Measurements from ENCODE around the gene PRKN. TPM values are rescaled to one million over a fixed set of nuclear protein-coding genes. Genes with fewer than 3 reads are reported as not detected.

Gene PRKN
- total RNA-seq, 2 donors from 2014 or later: 7.6 to 7.9 TPM

- intact Hi-C loops (cut with DNase I): no loop called here
- DNase-seq (ENCODE audit: low spot score): no peak
Measured at GRCh38 chr6:161435748-161436070, 1291.9 kb downstream of the PRKN start.

GRCh38 chr6:161434921-161435747 is 1292.4 kb downstream of the PRKN start:
- DNase-seq (ENCODE audit: low spot score): no peak
- intact Hi-C loops (cut with DNase I): no loop called here

GRCh38 chr6:161434350-161434749 is 1293.2 kb downstream of the PRKN start:
- intact Hi-C loops (cut with DNase I): no loop called here
- no peak for DNase-seq (ENCODE audit: low spot score)

- intact Hi-C loops (cut with DNase I): no loop called here
- DNase-seq (ENCODE audit: low spot score): no peak
Measured at GRCh38 chr6:161432546-161432945, 1295.0 kb downstream of the PRKN start.

- intact Hi-C loops (cut with DNase I): no loop called here
- no peak for DNase-seq (ENCODE audit: low spot score)
Measured at GRCh38 chr6:161429921-161430490, 1297.6 kb downstream of the PRKN start.

GRCh38 chr6:161424421-161424820 is 1303.1 kb downstream of the PRKN start:
- intact Hi-C loops (cut with DNase I): no loop called here
- no peak for DNase-seq (ENCODE audit: low spot score)

GRCh38 chr6:161422710-161423680 is 1304.6 kb downstream of the PRKN start:
- intact Hi-C loops (cut with DNase I): no loop called here
- DNase-seq (ENCODE audit: low spot score): no peak

- no peak for DNase-seq (ENCODE audit: low spot score)
- intact Hi-C loops (cut with DNase I): loop anchor here (10.0 kb wide), 2 partner anchors 186 to 276 kb away; no protein-coding TSS in a partner anchor
Measured at GRCh38 chr6:161418463-161418945, 1309.1 kb downstream of the PRKN start.

GRCh38 chr6:161417717-161418462 is 1309.7 kb downstream of the PRKN start:
- no peak for DNase-seq (ENCODE audit: low spot score)
- intact Hi-C loops (cut with DNase I): loop anchor here (10.0 kb wide), 2 partner anchors 187 to 277 kb away; no protein-coding TSS in a partner anchor

- intact Hi-C loops (cut with DNase I): loop anchor here (10.0 kb wide), 2 partner anchors 189 to 279 kb away; no protein-coding TSS in a partner anchor
- DNase-seq (ENCODE audit: low spot score): no peak
Measured at GRCh38 chr6:161415302-161415855, 1312.2 kb downstream of the PRKN start.

- intact Hi-C loops (cut with DNase I): loop anchor here (10.0 kb wide), 2 partner anchors 190 to 280 kb away; no protein-coding TSS in a partner anchor
- no peak for DNase-seq (ENCODE audit: low spot score)
Measured at GRCh38 chr6:161414707-161415106, 1312.9 kb downstream of the PRKN start.

GRCh38 chr6:161414180-161414579 is 1313.4 kb downstream of the PRKN start:
- no peak for DNase-seq (ENCODE audit: low spot score)
- intact Hi-C loops (cut with DNase I): loop anchor here (10.0 kb wide), 2 partner anchors 191 to 281 kb away; no protein-coding TSS in a partner anchor

GRCh38 chr6:161413355-161413771 is 1314.2 kb downstream of the PRKN start:
- DNase-seq (ENCODE audit: low spot score): no peak
- intact Hi-C loops (cut with DNase I): loop anchor here (10.0 kb wide), 2 partner anchors 191 to 281 kb away; no protein-coding TSS in a partner anchor

GRCh38 chr6:161412795-161413194 is 1314.8 kb downstream of the PRKN start:
- intact Hi-C loops (cut with DNase I): loop anchor here (10.0 kb wide), 2 partner anchors 192 to 282 kb away; no protein-coding TSS in a partner anchor

GRCh38 chr6:161411265-161411944 is 1316.2 kb downstream of the PRKN start:
- no peak for DNase-seq (ENCODE audit: low spot score)
- intact Hi-C loops (cut with DNase I): loop anchor here (2.0 to 10.0 kb wide), 3 partner anchors 55 to 283 kb away; no protein-coding TSS in a partner anchor

More at GRCh38 chr6:161412795-161413194, 1314.8 kb downstream of the PRKN start:
- no peak for DNase-seq (ENCODE audit: low spot score)

GRCh38 chr6:161410736-161411135 is 1316.8 kb downstream of the PRKN start:
- intact Hi-C loops (cut with DNase I): loop anchor here (2.0 to 10.0 kb wide), 3 partner anchors 56 to 284 kb away; no protein-coding TSS in a partner anchor
- DNase-seq (ENCODE audit: low spot score): no peak

GRCh38 chr6:161410076-161410475 is 1317.5 kb downstream of the PRKN start:
- no peak for DNase-seq (ENCODE audit: low spot score)
- intact Hi-C loops (cut with DNase I): loop anchor here (2.0 to 10.0 kb wide), 3 partner anchors 57 to 285 kb away; no protein-coding TSS in a partner anchor
